ENCODE data around the gene SF1. TPM values are rescaled to one million over a fixed set of nuclear protein-coding genes. Genes with fewer than 3 reads are reported as not detected.

SF1 gene
- total and polyA plus RNA-seq, 9 of the 15 experiments (the other 6 are each of a cell fraction or from before 2014, with no cell fraction given) = 13.1 to 334 (median 111) TPM

- TF ChIP-seq HOMEZ (CRISPR knock-in tag; IDR thresholded peaks at IDR 0.05) (no peak), SIN3B (IDR thresholded peaks at IDR 0.05; ENCODE audit: low read depth) (peak; percentile 54; the same call in 1 of the 2 replicates), TBP (optimal IDR thresholded peaks at IDR 0.05; ENCODE audit: low read depth, low read length) (peak; percentile 38), SIX5 (IDR thresholded peaks at IDR 0.05; ENCODE audit: borderline replicate concordance in 1 of 2, insufficient read depth in 1 of 2, low read depth in 1 of 2, low read length in 2 of 2) (peak; percentile 75 to 76), HDAC1 (IDR thresholded peaks at IDR 0.05) (peak in 1 of 2 experiments; percentile 54; a peak in 2 of 4 replicates), SREBF1 (IDR thresholded peaks at IDR 0.05; ENCODE audit: borderline replicate concordance, low read depth, low read length) (no peak), POLR2A (conservative IDR thresholded peaks at IDR 0.05) (peak; percentile 68), SAP30 (IDR thresholded peaks at IDR 0.05; ENCODE audit: borderline replicate concordance, insufficient read depth, low read depth, low read length, poor library complexity, severe bottlenecking) (peak; percentile 72), CTCFL (IDR thresholded peaks at IDR 0.05; ENCODE audit: borderline replicate concordance, insufficient read depth, low read depth, low read length, poor library complexity, severe bottlenecking) (peak; percentile 39), JUND (IDR thresholded peaks at IDR 0.05; ENCODE audit: borderline replicate concordance, low read depth, low read length) (peak; percentile 65), JUND (tag; IDR thresholded peaks at IDR 0.05; ENCODE audit: borderline replicate concordance, low read depth, low read length) (no peak; the same call in 2 of the 3 replicates), CHCHD3 (CRISPR knock-in tag; IDR thresholded peaks at IDR 0.05) (no peak), BCLAF1 (IDR thresholded peaks at IDR 0.05; ENCODE audit: borderline replicate concordance in 1 of 2, control insufficient read depth in 1 of 2, low read depth in 2 of 2, low read length in 1 of 2) (no peak), ZNF395 (CRISPR knock-in tag; IDR thresholded peaks at IDR 0.05) (no peak), ATF7 (IDR thresholded peaks at IDR 0.05) (peak; percentile 73), ZFP1 (CRISPR knock-in tag; IDR thresholded peaks at IDR 0.05) (no peak), L3MBTL2 (IDR thresholded peaks at IDR 0.05) (0 out of 2 replicates have a peak, but pooled peaks have one; percentile 21), ZBTB7A (IDR thresholded peaks at IDR 0.05; ENCODE audit: borderline replicate concordance, control insufficient read depth, low read depth, low read length) (peak; percentile 95), PCBP1 (IDR thresholded peaks at IDR 0.05; ENCODE audit: low read depth, low read length, poor library complexity, severe bottlenecking) (peak; percentile 73)
These were observed 32.0 kb upstream of the SF1 start, which contains the start of gene MEN1 (continued) for GRCh38 chr11:64810271-64810890.

Measured in K562 (cell line).